K562 (cell line): Measurements from ENCODE around the gene KRT8. TPM values are rescaled to one million over a fixed set of nuclear protein-coding genes. Genes with fewer than 3 reads are reported as not detected.

Experiments used
- ATAC-seq: fragments of 200-7000 bp; cut with Tn5 transposase; 3 replicates; pipeline ENCODE4 v1.9.1; 2020; ENCODE audit warnings: moderate library complexity
- BruUV-seq: library from RNA; stranded (reverse); fragments of 400-500 nt; replicated peaks from 2 replicates; lab custom pipeline; 2021; lab: Mats Ljungman, UMichigan
- CTCF ChIA-PET: fragments of 300-600 bp; formaldehyde crosslinking; extraction: SDS; loops from one replicate; lab custom pipeline; 2021; ENCODE audit warnings: low intra/inter-chr PET ratio; lab: Yijun Ruan, JAX
- POLR2A ChIA-PET: fragments of 300-600, 350-650 bp; sonication (Branson Sonifier 250); formaldehyde crosslinking; extraction: SDS; loops from one replicate; lab custom pipeline; 2021; ENCODE audit warnings: antibody characterized with exemption, inconsistent platforms; lab: Yijun Ruan, JAX
- DNase-seq, 4 experiments: peaks; one replicate each; pipeline versions ENCODE4 v3.0.0 to v3.0.0-alpha.2; 2011 to 2018; ENCODE audit warnings: low spot score in 3 of 4, mixed read lengths in 3 of 4; ENCODE audit errors: extremely low read depth in 1 of 4
- FAIRE-seq: peaks from 2 replicates; lab custom pipeline; 2011; peaks lifted over from hg19 to GRCh38; lab: Jason Lieb, UNC
- H2AFZ ChIP-seq: 2 replicates; pipeline ENCODE4 v1.6.0; 2011; ENCODE audit warnings: low read depth, low read length, control low read depth, inconsistent platforms
- H3K27ac ChIP-seq: fragments of 200-600 bp; 3 replicates; pipeline ENCODE4 v1.8.0; 2011; ENCODE audit warnings: low read depth, mild to moderate bottlenecking, control low read depth, inconsistent platforms, low read length, moderate library complexity, mixed read lengths; ENCODE audit errors: extremely low read depth
- H3K27me3 ChIP-seq, 2 experiments: fragments of 300-600 bp in 1 of 2; 2 replicates in 1 of 2; 3 replicates in 1 of 2; pipeline versions ENCODE4 v1.6.0 to v1.8.0; 2011; ENCODE audit warnings: inconsistent platforms in 2 of 2, low read length in 2 of 2, mild to moderate bottlenecking in 1 of 2, mixed read lengths in 1 of 2, moderate library complexity in 1 of 2; ENCODE audit not compliant: control insufficient read depth in 2 of 2, insufficient read depth in 2 of 2
- H3K36me3 ChIP-seq: fragments of 300-600 bp; 3 replicates; pipeline ENCODE4 v1.8.0; 2011; ENCODE audit warnings: mild to moderate bottlenecking, low read length, inconsistent platforms; ENCODE audit not compliant: control insufficient read depth, insufficient read depth
- H3K4me1 ChIP-seq, 2 experiments: fragments of 200-600 bp in 1 of 2; replicated peaks in 1 of 2; 2 replicates in 1 of 2; 3 replicates in 1 of 2; pipeline versions ENCODE4 v1.5.1 to v1.8.0; 2011; ENCODE audit warnings: inconsistent platforms in 2 of 2, low read length in 2 of 2, mild to moderate bottlenecking in 1 of 2, mixed read lengths in 1 of 2, moderate library complexity in 1 of 2; ENCODE audit not compliant: control insufficient read depth in 2 of 2, insufficient read depth in 2 of 2
- H3K4me2 ChIP-seq: 2 replicates; pipeline ENCODE4 v1.6.1; 2011; ENCODE audit warnings: low read length, control low read depth, inconsistent platforms, mixed read lengths; ENCODE audit not compliant: insufficient read depth
- H3K4me3 ChIP-seq: fragments of 200-600 bp; sonication (generic), shearing (Covaris generic); 2 replicates; pipeline ENCODE4 v1.5.1; 2016; ENCODE audit warnings: control low read depth, inconsistent platforms
- H3K79me2 ChIP-seq: fragments of 200-600 bp; 3 replicates; pipeline ENCODE4 v1.8.0; 2011; ENCODE audit warnings: low read length, inconsistent platforms; ENCODE audit not compliant: control insufficient read depth, insufficient read depth
- H3K9ac ChIP-seq, 2 experiments: 2 replicates each; pipeline versions ENCODE4 v1.6.0 to v1.6.1; 2011; ENCODE audit warnings: low read depth in 2 of 2, low read length in 2 of 2, control low read depth in 1 of 2, inconsistent platforms in 1 of 2, mild to moderate bottlenecking in 1 of 2, mixed read lengths in 1 of 2; ENCODE audit not compliant: insufficient read depth in 1 of 2
- H3K9me1 ChIP-seq: one replicate; pipeline ENCODE4 v1.6.0; 2011; ENCODE audit warnings: inconsistent platforms, mild to moderate bottlenecking, low read length, moderate library complexity; ENCODE audit not compliant: control insufficient read depth, insufficient read depth
- H3K9me3 ChIP-seq: replicated peaks from 2 replicates; pipeline ENCODE4 v1.5.1; 2011; ENCODE audit warnings: low read depth, low read length, inconsistent platforms; ENCODE audit not compliant: control insufficient read depth, insufficient read depth
- H4K20me1 ChIP-seq: replicated peaks from 2 replicates; pipeline ENCODE4 v1.6.1; 2011; ENCODE audit warnings: low read length, inconsistent platforms, mixed read lengths; ENCODE audit not compliant: control insufficient read depth, insufficient read depth
- CBX3 ChIP-seq, 2 experiments: IDR thresholded peaks; 1 replicate in 1 of 2; 2 replicates in 1 of 2; pipeline ENCODE4 v1.6.1; 2012; ENCODE audit warnings: inconsistent platforms in 2 of 2, low read length in 2 of 2, borderline replicate concordance in 1 of 2, control low read depth in 1 of 2
- WGBS: fragments of 100-300 bp; shearing (Covaris generic); methylation state at CpG from one replicate; pipeline ENCODE4 v1.1.6; 2016; ENCODE audit warnings: low coverage, mixed read lengths; ENCODE audit not compliant: insufficient coverage; ENCODE audit errors: missing lambda C conversion rate; 5-methylcytosine and 5-hydroxymethylcytosine counted together
- in situ Hi-C: fragments of 300-500 bp; cut with MboI; formaldehyde crosslinking; loops from 4 replicates; pipeline ENCODE4 v1.15.0; 2018; ENCODE audit warnings: inconsistent platforms, mixed read lengths
- intact Hi-C: fragments of 100-400 bp; cut with micrococcal nuclease; formaldehyde crosslinking; loops from 2 replicates; pipeline ENCODE4 v1.14.2; 2022
- polyA plus RNA-seq, 8 experiments: library from polyadenylated mRNA; depleted of rRNA in 4 of 8; stranded (reverse) in 5 of 8; unstranded in 3 of 8; fragments of >200 nt; fragmentation: Nextera tagmentation in 2 of 8; fragmentation: Illumina TruSeq in 1 of 8; extraction: Ambion mirVana in 2 of 8; extraction: Trizol in 1 of 8; gene quantifications; 2 replicates each; pipeline versions ENCODE4 v1.2.1 to v1.2.3, GENCODE V29; 2011 to 2014; ENCODE audit warnings: inconsistent platforms in 1 of 8, missing spikeins in 1 of 8
- total RNA-seq, 7 experiments: library from RNA; depleted of rRNA in 6 of 7; stranded (reverse); fragments of >200 nt in 6 of 7; fragmentation: Illumina TruSeq in 2 of 7; extraction: Trizol in 2 of 7; gene quantifications; 2 replicates each; pipeline versions ENCODE4 v1.2.1 to v1.2.3, GENCODE V29; 2011 to 2021; ENCODE audit warnings: low replicate concordance in 1 of 7
- TF ChIP-seq, protein P1 (sequence below): fragments of 450-650 bp; IDR thresholded peaks from 2 replicates; pipeline ENCODE4 v1.7.0; 2016; ENCODE audit warnings: borderline replicate concordance

The KRT8 gene
- total and polyA plus RNA-seq, 9 of the 15 experiments (the other 6 are each of a cell fraction or from before 2014, with no cell fraction given): 41.5 to 661 (median 260) TPM

GRCh38 chr12:52872644-52873389, 32.1 kb downstream of the KRT8 start:
- no TSS peak for BruUV-seq
- Histone ChIP-seq H4K20me1 (no peaks in the 10 kb centered on the region), H3K9ac (peak overlapping the region; percentile 55 to 88), H3K36me3 (no peaks in the 10 kb centered on the region), H3K4me1 (peaks cover 36 to 50% of the 10 kb centered on the region in 2 experiments), H3K4me2 (no peak overlapping the region), H3K27ac (peak overlapping the region; percentile 92; the same call in 1 of the 3 replicates), H3K9me3 (no peaks in the 10 kb centered on the region), H3K9me1 (no peaks in the 10 kb centered on the region), H3K27me3 (no peaks in the 10 kb centered on the region), H3K4me3 (no peak overlapping the region), H3K79me2 (no peaks in the 10 kb centered on the region), H2AFZ (0 out of 2 replicates have a peak overlapping the region, but pooled peaks have one; percentile 23)
- POLR2A ChIA-PET: interaction anchor here (1.4 to 2.3 kb wide), 2 partner anchors 289 to 298 kb away, joined by 3 to 8 read pairs; no protein-coding TSS in a partner anchor
- ATAC-seq (no peak), DNase-seq (no peak), FAIRE-seq (no peak)
- WGBS: 66% methylated on average over 8 of the region's 13 CpGs
- no peak for TF ChIP-seq CBX3 (IDR thresholded peaks at IDR 0.05; ENCODE audit: borderline replicate concordance in 1 of 2, low read length in 2 of 2)
- TF ChIP-seq, protein P1, sequence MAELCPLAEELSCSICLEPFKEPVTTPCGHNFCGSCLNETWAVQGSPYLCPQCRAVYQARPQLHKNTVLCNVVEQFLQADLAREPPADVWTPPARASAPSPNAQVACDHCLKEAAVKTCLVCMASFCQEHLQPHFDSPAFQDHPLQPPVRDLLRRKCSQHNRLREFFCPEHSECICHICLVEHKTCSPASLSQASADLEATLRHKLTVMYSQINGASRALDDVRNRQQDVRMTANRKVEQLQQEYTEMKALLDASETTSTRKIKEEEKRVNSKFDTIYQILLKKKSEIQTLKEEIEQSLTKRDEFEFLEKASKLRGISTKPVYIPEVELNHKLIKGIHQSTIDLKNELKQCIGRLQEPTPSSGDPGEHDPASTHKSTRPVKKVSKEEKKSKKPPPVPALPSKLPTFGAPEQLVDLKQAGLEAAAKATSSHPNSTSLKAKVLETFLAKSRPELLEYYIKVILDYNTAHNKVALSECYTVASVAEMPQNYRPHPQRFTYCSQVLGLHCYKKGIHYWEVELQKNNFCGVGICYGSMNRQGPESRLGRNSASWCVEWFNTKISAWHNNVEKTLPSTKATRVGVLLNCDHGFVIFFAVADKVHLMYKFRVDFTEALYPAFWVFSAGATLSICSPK: no peak
- CTCF ChIA-PET: interaction anchor here (0.5 kb wide), 1 partner anchor 290 kb away, joined by 3 read pairs; no protein-coding TSS in a partner anchor
- intact Hi-C loops (loop anchor here (5.0 to 10.0 kb wide), 3 partner anchors 178 to 716 kb away; no protein-coding TSS in a partner anchor), in situ Hi-C loops (no loop called here)
